Activated CD8-positive, alpha-beta memory T cell treated with anti-CD3 and anti-CD28 coated beads for 24 hours (primary cell): Measurements from ENCODE around the gene WIPI1.
"Not testable (repeated sequence)": the region's sequence is repeated elsewhere in the genome, so short reads cannot be mapped to it uniquely, and the experiment has no call there.

Source experiments
- DNase-seq: peaks from one replicate; pipeline ENCODE4 v3.0.0-alpha.2; 2020

Gene WIPI1

GRCh38 chr17:68383443-68384321 is 73.6 kb downstream of the WIPI1 start:
- DNase-seq = no peak

- no peak for DNase-seq
Observed at GRCh38 chr17:68383120-68383442, 74.2 kb downstream of the WIPI1 start.

GRCh38 chr17:68382582-68383085 is 74.7 kb downstream of the WIPI1 start:
- DNase-seq = no peak

GRCh38 chr17:68381076-68381900 is 76.0 kb downstream of the WIPI1 start:
- no peak for DNase-seq

GRCh38 chr17:68379692-68380677 is 77.3 kb downstream of the WIPI1 start:
- no peak for DNase-seq

GRCh38 chr17:68379177-68379510 is 78.2 kb downstream of the WIPI1 start:
- no peak for DNase-seq

- DNase-seq = no peak
Observed at GRCh38 chr17:68378268-68379176, 78.8 kb downstream of the WIPI1 start.

GRCh38 chr17:68377771-68378267 is 79.5 kb downstream of the WIPI1 start:
- no peak for DNase-seq

- not testable (repeated sequence) for DNase-seq
Observed at GRCh38 chr17:68376178-68376577, 81.1 kb downstream of the WIPI1 start.

GRCh38 chr17:68375566-68375965 is 81.7 kb downstream of the WIPI1 start:
- no peak for DNase-seq
